ENCODE measurements around the gene COL17A1.

COL17A1 gene

GRCh38 chr10:104085801-104086400 is at the start of gene COL17A1:
Gene COL17A1 (minus strand): TSS chr10:104085880. CDS start chr10:104080673, 5,207 bp downstream.
- no peak for DNase-seq

GRCh38 chr10:104130041-104130440 is 44.4 kb upstream of the COL17A1 start:
- DNase-seq, result no peak

- no peak for DNase-seq
Measured at GRCh38 chr10:104128214-104128613, 42.5 kb upstream of the COL17A1 start.

- DNase-seq, result no peak
Measured at GRCh38 chr10:104127411-104127810, 41.7 kb upstream of the COL17A1 start.

- no peak for DNase-seq
Measured at GRCh38 chr10:104123397-104123796, 37.7 kb upstream of the COL17A1 start.

- no peak for DNase-seq
Measured at GRCh38 chr10:104122225-104123107, 36.8 kb upstream of the COL17A1 start.

GRCh38 chr10:104121485-104122224 is 36.0 kb upstream of the COL17A1 start, which contains the start of gene SFR1:
Gene SFR1 (plus strand): TSS chr10:104122171. CDS start chr10:104122184, 13 bp downstream.
- DNase-seq, result peak; percentile 97

- peak; percentile 78 for DNase-seq
Measured at GRCh38 chr10:104120903-104121484, 35.3 kb upstream of the COL17A1 start.

- no peak for DNase-seq
Measured at GRCh38 chr10:104120512-104120902, 34.8 kb upstream of the COL17A1 start.

- DNase-seq, result no peak
Measured at GRCh38 chr10:104119996-104120395, 34.3 kb upstream of the COL17A1 start.

GRCh38 chr10:104117839-104118323 is 32.2 kb upstream of the COL17A1 start:
- no peak for DNase-seq

GRCh38 chr10:104113376-104113956 is 27.8 kb upstream of the COL17A1 start:
- DNase-seq, result no peak

- no peak for DNase-seq
Measured at GRCh38 chr10:104109908-104110662, 24.4 kb upstream of the COL17A1 start.

GRCh38 chr10:104104926-104105325 is 19.2 kb upstream of the COL17A1 start:
- DNase-seq, result no peak

- no peak for DNase-seq
Measured at GRCh38 chr10:104104418-104104817, 18.7 kb upstream of the COL17A1 start.

GRCh38 chr10:104103956-104104355 is 18.3 kb upstream of the COL17A1 start:
- no peak for DNase-seq

GRCh38 chr10:104101902-104102301 is 16.2 kb upstream of the COL17A1 start:
- DNase-seq, result no peak

- no peak for DNase-seq
Measured at GRCh38 chr10:104100795-104101194, 15.1 kb upstream of the COL17A1 start.

GRCh38 chr10:104099941-104100340 is 14.3 kb upstream of the COL17A1 start:
- no peak for DNase-seq

- no peak for DNase-seq
Measured at GRCh38 chr10:104099269-104099668, 13.6 kb upstream of the COL17A1 start.

- DNase-seq, result no peak
Measured at GRCh38 chr10:104098358-104098925, 12.8 kb upstream of the COL17A1 start.
